Measurements from ENCODE around the gene PLCB3. TPM values are rescaled to one million over a fixed set of nuclear protein-coding genes. Genes with fewer than 3 reads are reported as not detected.
A peak's percentile ranks its signal among the peaks of the same experiment; 100 is the strongest.

Gene PLCB3
- total RNA-seq, 4 donors from 2014 or later: 64.5 to 115 (median 91.2) TPM

DNA sequence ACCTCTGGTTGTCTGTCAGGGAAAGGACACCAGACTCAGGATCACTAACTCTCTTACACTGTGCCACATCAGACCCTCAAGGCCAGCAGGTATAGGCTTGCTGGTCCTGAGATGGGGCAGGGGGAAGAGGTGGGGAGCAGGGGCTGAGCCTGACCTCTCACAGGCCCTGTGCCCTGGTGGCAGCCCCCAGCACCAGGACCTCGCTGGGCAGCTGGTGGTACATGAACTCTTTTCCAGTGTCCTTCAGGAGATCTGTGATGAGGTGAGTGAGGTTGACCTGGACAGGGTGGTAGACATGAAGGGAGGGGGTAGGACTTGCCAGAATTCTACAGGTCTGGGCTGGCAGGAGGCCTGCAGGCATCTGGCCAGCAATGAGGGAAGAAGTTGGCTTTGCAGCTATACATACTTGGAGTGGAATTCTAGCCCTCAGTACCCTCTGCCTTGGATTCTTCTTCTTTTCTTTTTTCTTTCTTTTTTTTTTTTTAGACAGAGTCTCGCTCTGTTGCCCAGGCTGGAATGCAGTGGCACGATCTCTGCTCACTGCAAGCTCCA lies 23.8 kb upstream of the PLCB3 start:
- 67 to 76% methylated on average over 2 to 3 of the region's 3 CpGs for WGBS, 2 donors (ENCODE audit: low coverage in 1 of 2)
- Histone ChIP-seq H3K27me3 (no peaks in the 10 kb centered on the region), H3K9me3 (no peaks in the 10 kb centered on the region), H3K36me3 (no peaks in the 10 kb centered on the region), H3K27ac (peak overlapping the region; percentile 93 to 97 (median 95)), H3K4me3 (peak overlapping the region in 3 of 4 donors; percentile 59 to 90 (median 81)), H3K4me1 (peaks cover 26 to 60% (median 44%) of the 10 kb centered on the region in 4 donors)
- no peak for DNase-seq
- intact Hi-C loops (cut with DNase I; ENCODE audit: low total_unique reads) (no loop called here), in situ Hi-C loops (cut with MboI; ENCODE audit: low pct_ligation_motif_present in 1 of 4, low pct_unique_long_range_greater_than_20kb in 1 of 4, low sequenced_read_pairs in 3 of 4) (no loop called here)
- no peak for TF ChIP-seq POLR2A (IDR thresholded peaks at IDR 0.05)

DNA sequence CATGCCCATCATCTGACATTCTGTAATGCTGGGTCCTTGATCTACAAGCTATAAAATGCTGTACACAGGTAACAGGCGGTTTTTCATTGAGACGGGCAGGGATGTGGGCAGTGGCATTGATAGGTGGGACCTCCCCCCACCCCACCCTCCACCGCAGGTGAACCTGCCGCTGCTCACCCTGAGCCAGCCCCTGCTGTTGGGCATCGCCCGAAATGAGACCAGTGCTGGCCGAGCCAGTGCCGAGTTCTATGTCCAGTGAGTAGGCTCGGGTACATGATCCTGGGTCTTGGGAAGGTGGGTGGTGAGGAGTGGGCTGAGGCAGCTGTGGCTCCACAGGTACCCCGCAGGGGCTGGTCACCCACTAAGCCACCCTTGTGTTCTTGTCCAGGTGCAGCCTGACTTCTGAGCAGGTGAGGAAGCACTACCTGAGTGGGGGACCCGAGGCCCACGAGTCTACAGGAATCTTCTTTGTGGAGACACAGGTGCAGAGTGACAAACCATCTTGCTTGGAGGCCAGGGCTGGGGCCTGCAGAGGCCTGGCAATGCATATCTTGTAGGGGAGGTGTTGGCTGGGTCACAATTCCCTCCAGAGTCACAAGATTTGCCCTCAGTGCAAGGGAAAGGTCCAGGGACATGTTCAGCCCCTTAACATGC lies 22.1 kb upstream of the PLCB3 start:
- H3K36me3 ChIP-seq: no peaks in the 10 kb centered on the region
- WGBS, 2 donors (ENCODE audit: low coverage in 1 of 2): 87 to 90% methylated on average over 2 to 12 of the region's 12 CpGs
- intact Hi-C loops (cut with DNase I; ENCODE audit: low total_unique reads): no loop called here
- in situ Hi-C loops (cut with MboI; ENCODE audit: low pct_ligation_motif_present in 1 of 4, low pct_unique_long_range_greater_than_20kb in 1 of 4, low sequenced_read_pairs in 3 of 4): no loop called here
- H3K27me3 ChIP-seq: no peaks in the 10 kb centered on the region
- no peaks in the 10 kb centered on the region for H3K9me3 ChIP-seq
- no peak for DNase-seq
- H3K4me1 ChIP-seq: peaks cover 26 to 74% (median 54%) of the 10 kb centered on the region in 4 donors
- TF ChIP-seq EP300 (IDR thresholded peaks at IDR 0.05; ENCODE audit: low read depth): no peak
- no peak for TF ChIP-seq POLR2A (IDR thresholded peaks at IDR 0.05)
- peak overlapping the region; percentile 93 to 95 (median 94) for H3K27ac ChIP-seq
- H3K4me3 ChIP-seq: no peak overlapping the region

DNA sequence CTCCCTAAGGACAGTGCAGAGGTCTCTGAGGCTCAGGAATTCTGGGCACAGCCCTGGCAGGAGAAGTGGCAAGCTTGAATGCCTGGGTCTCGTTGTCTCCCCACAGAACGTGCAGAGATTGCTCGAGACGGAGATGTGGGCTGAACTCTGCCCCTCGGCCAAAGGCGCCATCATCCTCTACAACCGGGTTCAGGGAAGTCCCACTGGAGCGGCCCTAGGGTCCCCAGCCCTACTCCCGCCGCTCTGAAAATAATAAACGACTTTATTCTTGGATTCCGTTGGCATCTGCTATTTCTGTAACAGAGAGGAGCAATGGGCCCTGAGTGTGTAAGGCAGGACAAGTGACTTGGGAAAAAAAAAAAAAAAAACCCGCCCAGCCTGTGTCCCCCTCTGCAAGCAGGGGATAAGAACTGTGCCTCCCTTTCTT lies 21.6 kb upstream of the PLCB3 start:
- DNase-seq: peak; percentile 18
- intact Hi-C loops (cut with DNase I; ENCODE audit: low total_unique reads): no loop called here
- H3K4me1 ChIP-seq: peaks cover 26 to 73% (median 51%) of the 10 kb centered on the region in 4 donors

DNA sequence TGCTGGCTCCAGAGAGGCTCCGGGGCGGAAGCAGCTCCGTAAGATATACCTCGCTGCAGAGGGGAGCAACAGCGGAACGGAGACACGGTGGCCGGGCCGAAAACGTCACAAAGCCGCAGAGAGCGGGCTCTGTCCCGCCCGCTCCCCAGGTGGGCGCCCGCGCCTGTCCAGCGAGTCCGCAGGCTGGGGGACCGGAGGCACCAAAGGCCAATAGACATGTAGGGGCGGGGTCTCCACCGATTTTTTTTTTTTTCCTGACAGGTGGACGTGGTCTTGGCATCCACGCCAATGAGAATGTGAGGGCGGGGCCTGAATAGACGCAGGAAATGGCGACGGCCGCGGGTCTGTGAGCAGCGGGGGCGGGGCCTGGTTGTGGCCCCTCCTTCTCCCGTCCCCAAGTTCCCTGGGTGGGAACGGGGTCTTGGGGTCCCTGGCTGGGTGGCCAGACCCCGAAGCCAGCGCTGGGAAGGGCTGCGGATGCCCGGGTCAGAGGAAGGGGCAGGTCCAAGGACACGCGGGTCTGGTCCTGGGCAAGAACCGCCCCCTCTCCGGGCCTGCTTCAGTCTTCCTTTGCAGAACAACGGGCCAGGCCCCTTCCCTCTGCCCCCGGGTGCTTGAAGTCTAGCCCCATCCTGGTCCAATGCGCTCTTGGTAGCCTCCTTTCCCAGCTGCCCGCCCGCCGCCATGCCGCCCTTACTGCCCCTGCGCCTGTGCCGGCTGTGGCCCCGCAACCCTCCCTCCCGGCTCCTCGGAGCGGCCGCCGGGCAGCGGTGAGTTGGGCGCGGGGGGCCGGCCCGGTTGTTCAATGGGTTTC lies 21.0 kb upstream of the PLCB3 start, which contains the start of gene DNAJC4:
Gene DNAJC4, plus strand, starts transcription at position 378 of the 814 bp plus-strand sequence. Its CDS starts 307 bp downstream, at position 685.
- no peaks in the 10 kb centered on the region for H3K27me3 ChIP-seq
- H3K4me1 ChIP-seq: peaks cover 20 to 71% (median 50%) of the 10 kb centered on the region in 4 donors
- peak within 1 kb of the TSS; percentile 58 to 87 (median 72) for H3K4me3 ChIP-seq
- DNase-seq: peak; percentile 96
- TF ChIP-seq POLR2A (IDR thresholded peaks at IDR 0.05) (peak; percentile 64), EP300 (IDR thresholded peaks at IDR 0.05; ENCODE audit: low read depth) (no peak), POLR2AphosphoS5 (IDR thresholded peaks at IDR 0.05) (peak; percentile 31 to 65 (median 59))
- TF ChIP-seq, protein P1, sequence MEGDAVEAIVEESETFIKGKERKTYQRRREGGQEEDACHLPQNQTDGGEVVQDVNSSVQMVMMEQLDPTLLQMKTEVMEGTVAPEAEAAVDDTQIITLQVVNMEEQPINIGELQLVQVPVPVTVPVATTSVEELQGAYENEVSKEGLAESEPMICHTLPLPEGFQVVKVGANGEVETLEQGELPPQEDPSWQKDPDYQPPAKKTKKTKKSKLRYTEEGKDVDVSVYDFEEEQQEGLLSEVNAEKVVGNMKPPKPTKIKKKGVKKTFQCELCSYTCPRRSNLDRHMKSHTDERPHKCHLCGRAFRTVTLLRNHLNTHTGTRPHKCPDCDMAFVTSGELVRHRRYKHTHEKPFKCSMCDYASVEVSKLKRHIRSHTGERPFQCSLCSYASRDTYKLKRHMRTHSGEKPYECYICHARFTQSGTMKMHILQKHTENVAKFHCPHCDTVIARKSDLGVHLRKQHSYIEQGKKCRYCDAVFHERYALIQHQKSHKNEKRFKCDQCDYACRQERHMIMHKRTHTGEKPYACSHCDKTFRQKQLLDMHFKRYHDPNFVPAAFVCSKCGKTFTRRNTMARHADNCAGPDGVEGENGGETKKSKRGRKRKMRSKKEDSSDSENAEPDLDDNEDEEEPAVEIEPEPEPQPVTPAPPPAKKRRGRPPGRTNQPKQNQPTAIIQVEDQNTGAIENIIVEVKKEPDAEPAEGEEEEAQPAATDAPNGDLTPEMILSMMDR (IDR thresholded peaks at IDR 0.05): no peak
- no peaks in the 10 kb centered on the region for H3K9me3 ChIP-seq
- intact Hi-C loops (cut with DNase I; ENCODE audit: low total_unique reads) (no loop called here), in situ Hi-C loops (cut with MboI; ENCODE audit: low pct_ligation_motif_present in 1 of 4, low pct_unique_long_range_greater_than_20kb in 1 of 4, low sequenced_read_pairs in 3 of 4) (no loop called here)
- H3K27ac ChIP-seq: peak within 1 kb of the TSS; percentile 93 to 95 (median 94)
- no peaks in the 10 kb centered on the region for H3K36me3 ChIP-seq
- WGBS, 2 donors (ENCODE audit: low coverage in 1 of 2): 1% methylated on average over 57 of the region's 62 CpGs; no CpG with 5 or more reads in 1 of the 2 donors

More for the DNA sequence above, 21.6 kb upstream of the PLCB3 start:
- H3K4me3 ChIP-seq: peak overlapping the region; percentile 58 to 87 (median 72)
- in situ Hi-C loops (cut with MboI; ENCODE audit: low pct_ligation_motif_present in 1 of 4, low pct_unique_long_range_greater_than_20kb in 1 of 4, low sequenced_read_pairs in 3 of 4): no loop called here
- peak overlapping the region; percentile 93 to 95 (median 94) for H3K27ac ChIP-seq
- no peaks in the 10 kb centered on the region for H3K9me3 ChIP-seq
- no peaks in the 10 kb centered on the region for H3K36me3 ChIP-seq
- no peaks in the 10 kb centered on the region for H3K27me3 ChIP-seq
- 0 to 32% methylated on average over 3 to 13 of the region's 13 CpGs for WGBS, 2 donors (ENCODE audit: low coverage in 1 of 2)
- TF ChIP-seq POLR2AphosphoS5 (IDR thresholded peaks at IDR 0.05) (no peak), POLR2A (IDR thresholded peaks at IDR 0.05) (no peak), EP300 (IDR thresholded peaks at IDR 0.05; ENCODE audit: low read depth) (no peak)
- TF ChIP-seq, protein P1 (IDR thresholded peaks at IDR 0.05): no peak
